Measurements from ENCODE around the gene WDR73. TPM values are rescaled to one million over a fixed set of nuclear protein-coding genes. Genes with fewer than 3 reads are reported as not detected.

WDR73 gene
- total and polyA plus RNA-seq, 2 of the 4 experiments (the other 2 are of a cell fraction), result 21.5 to 25.5 TPM

GRCh38 chr15:84699538-84700191 is 45.6 kb upstream of the WDR73 start:
- H2BK20ac ChIP-seq (ENCODE audit: low read depth, low read length), result no peak overlapping the region
- H3K9ac ChIP-seq (ENCODE audit: low read depth, low read length), result no peak overlapping the region
- dilution Hi-C loops (cut with HindIII; ENCODE audit: low sequenced_read_pairs, unreplicated experiment), result no loop called here
- in situ Hi-C loops (cut with MboI; ENCODE audit: low sequenced_read_pairs), result no loop called here
- no peak overlapping the region for H2BK15ac ChIP-seq (ENCODE audit: low read depth, low read length)
- peaks cover 36 to 44% of the 10 kb centered on the region in 2 experiments for H3K79me1 ChIP-seq (ENCODE audit: low read depth in 1 of 2, low read length in 2 of 2)
- no peak overlapping the region for H3K4ac ChIP-seq (ENCODE audit: low read depth, low read length)
- intact Hi-C loops (cut with micrococcal nuclease), result no loop called here
- ATAC-seq (ENCODE audit: low read depth) (no peak), DNase-seq (no peak)
- no peak overlapping the region for H3K4me3 ChIP-seq (ENCODE audit: insufficient read depth, low read depth, low read length)
- H3K4me2 ChIP-seq (ENCODE audit: low read depth, low read length), result no peak overlapping the region
- no peak overlapping the region for H2BK120ac ChIP-seq (ENCODE audit: low read depth, low read length)
- H3K4me1 ChIP-seq (ENCODE audit: control insufficient read depth, insufficient read depth, low read length), result peaks cover 5% of the 10 kb centered on the region
- H2AK9ac ChIP-seq (replicated peaks; ENCODE audit: low read depth, low read length, poor library complexity), result no peak overlapping the region
- H3K9me1 ChIP-seq (ENCODE audit: insufficient read depth, low read length), result peaks cover 17% of the 10 kb centered on the region
- no peak overlapping the region for H4K91ac ChIP-seq (ENCODE audit: insufficient read depth, low read depth, low read length)
- H3K36me3 ChIP-seq (ENCODE audit: control insufficient read depth, insufficient read depth, low read length), result no peaks in the 10 kb centered on the region; the same call in 1 of the 2 replicates
- POLR2A ChIA-PET (ENCODE audit: unreplicated experiment), result no interaction called here
- BruUV-seq (replicated peaks), result no TSS peak
- no peak overlapping the region for H3K18ac ChIP-seq (ENCODE audit: low read depth, low read length)
- no peak overlapping the region for H4K5ac ChIP-seq (ENCODE audit: low read depth, low read length)
- no peak overlapping the region for H4K8ac ChIP-seq (ENCODE audit: low read depth in 2 of 2, low read length in 2 of 2)
- no peak overlapping the region for H3K23ac ChIP-seq (ENCODE audit: low read depth, low read length)
- CTCF ChIA-PET, result no interaction called here
- H2BK5ac ChIP-seq (ENCODE audit: low read depth, low read length, poor library complexity, severe bottlenecking), result no peak overlapping the region
- H3K14ac ChIP-seq (replicated peaks; ENCODE audit: low read depth, low read length), result no peak overlapping the region
- H4K20me1 ChIP-seq (ENCODE audit: insufficient read depth, low read length), result peaks cover 68% of the 10 kb centered on the region
- H3K56ac ChIP-seq (ENCODE audit: extremely low read depth, insufficient read depth, low read length), result no peak overlapping the region
- H3K9me3 ChIP-seq (ENCODE audit: control insufficient read depth, insufficient read depth, low read length), result no peaks in the 10 kb centered on the region
- TF ChIP-seq POLR2A (IDR thresholded peaks at IDR 0.05; ENCODE audit: low read depth, low read length) (no peak), BHLHE40 (IDR thresholded peaks at IDR 0.05; ENCODE audit: low read depth, low read length) (no peak), SMC3 (IDR thresholded peaks at IDR 0.05; ENCODE audit: low read depth, low read length) (no peak), FOS (IDR thresholded peaks at IDR 0.05; ENCODE audit: low read depth, low read length) (no peak), CTCF (conservative IDR thresholded peaks at IDR 0.05; ENCODE audit: low read depth, low read length) (no peak)
- H3K27me3 ChIP-seq (ENCODE audit: control insufficient read depth, insufficient read depth, low read length), result no peaks in the 10 kb centered on the region
- H2AK5ac ChIP-seq (ENCODE audit: low read depth, low read length), result no peak overlapping the region
- H3K27ac ChIP-seq (ENCODE audit: insufficient read depth, low read length), result no peak overlapping the region
- H2AFZ ChIP-seq (replicated peaks; ENCODE audit: low read length, poor library complexity), result no peak overlapping the region
- 80% methylated on average over 1 of the region's 8 CpGs; no CpG with 5 or more reads in 1 of the 2 experiments for WGBS, 2 experiments (ENCODE audit: extremely low coverage in 2 of 2, insufficient read length in 1 of 2)
